Measurements from ENCODE around the gene CTBP1. TPM values are rescaled to one million over a fixed set of nuclear protein-coding genes. Genes with fewer than 3 reads are reported as not detected.

Gene CTBP1
- total and polyA plus RNA-seq, 7 donors, result 109 to 165 (median 130) TPM

- 95 to 97% (median 96%) methylated on average over 22 of the region's 22 CpGs for WGBS, 3 donors
- H3K4me3 ChIP-seq, result no peak overlapping the region
- no peak overlapping the region for H3K27ac ChIP-seq
- peaks cover 12% of the 10 kb centered on the region for H3K4me1 ChIP-seq
- DNase-seq (no peak), ATAC-seq (no peak)
- no peaks in the 10 kb centered on the region for H3K27me3 ChIP-seq (ENCODE audit: insufficient read depth in 3 of 3, low read length in 2 of 3)
- no peaks in the 10 kb centered on the region for H3K9me3 ChIP-seq
- intact Hi-C loops (cut with DNase I), result no loop called here
- H3K36me3 ChIP-seq (ENCODE audit: insufficient read depth in 1 of 2, low read depth in 1 of 2), result peaks cover 0 to 83% of the 10 kb centered on the region in 2 donors
- TF ChIP-seq CTCF (IDR thresholded peaks at IDR 0.05), result no peak
Observed at GRCh38 chr4:1230316-1230715, 18.6 kb downstream of the CTBP1 start.

- no peak for DNase-seq
- intact Hi-C loops (cut with DNase I), result no loop called here
- H3K9me3 ChIP-seq, result no peaks in the 10 kb centered on the region
- H3K36me3 ChIP-seq (ENCODE audit: insufficient read depth in 1 of 2, low read depth in 1 of 2), result peaks cover 4 to 83% of the 10 kb centered on the region in 2 donors
- H3K4me1 ChIP-seq, result peaks cover 12% of the 10 kb centered on the region
- H3K27me3 ChIP-seq (ENCODE audit: insufficient read depth in 3 of 3, low read length in 2 of 3), result no peaks in the 10 kb centered on the region
- no peak overlapping the region for H3K4me3 ChIP-seq
- 91 to 93% (median 91%) methylated on average over 26 to 27 of the region's 27 CpGs for WGBS, 3 donors
- H3K27ac ChIP-seq, result no peak overlapping the region
- ATAC-seq, result no peak
- no peak for TF ChIP-seq CTCF (IDR thresholded peaks at IDR 0.05)
Observed at GRCh38 chr4:1229117-1229849, 19.6 kb downstream of the CTBP1 start.

GRCh38 chr4:1227816-1228215 is 21.1 kb downstream of the CTBP1 start:
- DNase-seq (no peak), ATAC-seq (no peak)
- peaks cover 7% of the 10 kb centered on the region for H3K4me1 ChIP-seq
- no peak overlapping the region for H3K27ac ChIP-seq
- 90 to 92% (median 90%) methylated on average over 16 of the region's 16 CpGs for WGBS, 3 donors
- no peak overlapping the region for H3K4me3 ChIP-seq
- no peak for TF ChIP-seq CTCF (IDR thresholded peaks at IDR 0.05)
- H3K27me3 ChIP-seq (ENCODE audit: insufficient read depth in 3 of 3, low read length in 2 of 3), result no peaks in the 10 kb centered on the region
- H3K36me3 ChIP-seq (ENCODE audit: insufficient read depth in 1 of 2, low read depth in 1 of 2), result peaks cover 4 to 91% of the 10 kb centered on the region in 2 donors
- intact Hi-C loops (cut with DNase I), result no loop called here
- no peaks in the 10 kb centered on the region for H3K9me3 ChIP-seq

GRCh38 chr4:1226598-1226997 is 22.3 kb downstream of the CTBP1 start:
- no peak for DNase-seq
- H3K36me3 ChIP-seq (ENCODE audit: insufficient read depth in 1 of 2, low read depth in 1 of 2), result peaks cover 4 to 89% of the 10 kb centered on the region in 2 donors
- intact Hi-C loops (cut with DNase I), result no loop called here
- H3K27me3 ChIP-seq (ENCODE audit: insufficient read depth in 3 of 3, low read length in 2 of 3), result no peaks in the 10 kb centered on the region
- H3K9me3 ChIP-seq, result no peaks in the 10 kb centered on the region
- no peak overlapping the region for H3K4me3 ChIP-seq
- WGBS, 3 donors, result 89% methylated on average over 16 of the region's 16 CpGs
- H3K27ac ChIP-seq, result no peak overlapping the region
- H3K4me1 ChIP-seq, result peaks cover under 1% of the 10 kb centered on the region
- ATAC-seq, result no peak
- no peak for TF ChIP-seq CTCF (IDR thresholded peaks at IDR 0.05)

GRCh38 chr4:1226144-1226481 is 22.8 kb downstream of the CTBP1 start:
- Histone ChIP-seq H3K4me3 (no peak overlapping the region), H3K4me1 (no peaks in the 10 kb centered on the region), H3K36me3 (ENCODE audit: insufficient read depth in 1 of 2, low read depth in 1 of 2) (peaks cover 4 to 89% of the 10 kb centered on the region in 2 donors), H3K9me3 (no peaks in the 10 kb centered on the region), H3K27ac (no peak overlapping the region), H3K27me3 (ENCODE audit: insufficient read depth in 3 of 3, low read length in 2 of 3) (no peaks in the 10 kb centered on the region)
- no peak for TF ChIP-seq CTCF (IDR thresholded peaks at IDR 0.05)
- WGBS, 3 donors, result 58 to 65% (median 59%) methylated on average over 15 of the region's 15 CpGs
- intact Hi-C loops (cut with DNase I), result no loop called here
- DNase-seq (peak; percentile 69 to 83), ATAC-seq (peak in 3 of 4 donors; percentile 15 to 37 (median 23))
